Adrenal gland (tissue), 12 donors: ENCODE data around the gene COCH. TPM values are rescaled to one million over a fixed set of nuclear protein-coding genes. Genes with fewer than 3 reads are reported as not detected.
"Not testable (repeated sequence)": the region's sequence is repeated elsewhere in the genome, so short reads cannot be mapped to it uniquely, and the experiment has no call there.

ENCODE experiments used
- DNase-seq, 7 donors: peaks; one replicate each; pipeline ENCODE4 v3.0.0-alpha.2; 2019 to 2020
- H3K27ac ChIP-seq, 5 donors: fragments of 200-600 bp; sonication (generic) in 4 of 5; 1 replicate in 3 of 5; 2 replicates in 2 of 5; pipeline versions ENCODE4 v1.5.1 to v1.8.0; 2016 to 2020; ENCODE audit warnings: mild to moderate bottlenecking in 1 of 5
- H3K27me3 ChIP-seq: fragments of 200-600 bp; 2 replicates; pipeline ENCODE4 v1.8.0; 2021
- H3K36me3 ChIP-seq, 2 donors: fragments of 200-600 bp; replicated peaks in 1 of 2; 1 replicate in 1 of 2; 2 replicates in 1 of 2; pipeline versions ENCODE4 v1.5.1 to v1.8.0; 2018 to 2022
- H3K4me1 ChIP-seq, 2 donors: fragments of 200-600 bp; replicated peaks in 1 of 2; 1 replicate in 1 of 2; 2 replicates in 1 of 2; pipeline versions ENCODE4 v1.5.1 to v1.8.0; 2018 to 2021
- H3K4me3 ChIP-seq, 4 donors: fragments of 200-600 bp; sonication (generic) in 3 of 4; one replicate each; pipeline ENCODE4 v1.5.1; 2016 to 2018
- H3K9me3 ChIP-seq, 3 donors: fragments of 200-600 bp; sonication (generic) in 1 of 3; replicated peaks in 1 of 3; 1 replicate in 2 of 3; 2 replicates in 1 of 3; pipeline versions ENCODE4 v1.5.1 to v1.8.0; 2016 to 2021
- CTCF ChIP-seq, 6 experiments: fragments of 450-650 bp in 4 of 6; fragments of 200-600 bp in 2 of 6; sonication (generic) in 1 of 6; IDR thresholded peaks; 1 replicate in 5 of 6; 2 replicates in 1 of 6; pipeline versions ENCODE4 v1.5.1 to v1.8.0; 2016 to 2021; ENCODE audit warnings: antibody characterized with exemption in 6 of 6, mild to moderate bottlenecking in 2 of 6, moderate library complexity in 1 of 6
- POLR2A ChIP-seq, 2 donors: fragments of 450-650 bp; IDR thresholded peaks; one replicate each; pipeline ENCODE4 v1.6.1; 2017; ENCODE audit warnings: antibody characterized with exemption in 2 of 2, mild to moderate bottlenecking in 2 of 2, moderate library complexity in 1 of 2
- WGBS, 4 donors: extraction: QIAGEN DNeasy Blood & Tissue Kit in 2 of 4; methylation state at CpG; one replicate each; pipeline versions ENCODE4 v1.1.5 to v1.1.7; 2013 to 2017; 5-methylcytosine and 5-hydroxymethylcytosine counted together
- intact Hi-C, 2 donors: fragments of 100-400 bp; cut with DNase I; formaldehyde crosslinking; loops; one replicate each; pipeline versions ENCODE4 v1.14.1 to v1.15.0; 2022 to 2023
- polyA plus RNA-seq, 3 donors: library from polyadenylated mRNA; stranded (reverse); fragments of 200-250 nt in 2 of 3; fragments of 350-450 nt in 1 of 3; fragmentation: Illumina TruSeq in 1 of 3; extraction: RNeasy Lipid Tissue Mini Kit (QIAGEN cat#74804) in 1 of 3; gene quantifications; one replicate each; pipeline ENCODE4 v1.2.3, GENCODE V29; 2013 to 2014
- total RNA-seq, 9 donors: library from RNA; depleted of rRNA in 4 of 9; stranded (reverse); fragments of >200 nt in 4 of 9; fragments of 120-200 nt in 1 of 9; fragmentation: NEBNext Ultra II Directional in 1 of 9; extraction: Animal tissue kit (Norgen Biotek cat#: 25700) in 1 of 9; gene quantifications; one replicate each; pipeline versions ENCODE4 v1.1.0 to v1.2.4, GENCODE V29; 2013 to 2023
- donor health status: healthy with polysubstance abuse.
- donor health status: Bipolar disorder and iron deficiency.
- donor health status: DM: yes; HTN: yes; CAD: no.
- donor health status: DM: no; HTN: no; CAD: no.
- donor health status: DM: no; HTN: no; CAD: no.
- donor health status: DM: yes; HTN: yes; CAD: no.

The COCH gene
- total and polyA plus RNA-seq, 12 donors = 0.42 to 8.4 (median 3.0) TPM

DNA sequence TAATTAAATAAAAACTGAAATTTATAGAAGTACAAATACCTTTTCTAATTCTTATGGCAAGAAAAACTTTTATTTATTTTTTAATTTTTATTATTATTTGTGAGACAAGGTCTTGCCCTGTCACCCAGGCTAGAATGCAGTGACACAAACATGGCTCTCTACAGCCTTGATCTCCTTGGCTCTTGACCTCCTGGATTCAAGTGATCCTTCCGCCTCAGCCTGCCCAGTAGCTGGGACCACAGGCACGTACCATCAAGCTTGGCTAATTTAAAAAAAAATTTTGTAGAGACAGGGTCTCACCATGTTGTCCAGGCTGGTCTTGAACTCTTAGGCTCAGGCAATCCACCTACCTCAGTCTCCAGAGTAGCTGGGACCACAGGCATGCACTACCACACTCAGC, 47.4 kb downstream of the COCH start:
- intact Hi-C loops = no loop called here
- Histone ChIP-seq H3K27me3 (no peaks in the 10 kb centered on the region), H3K4me1 (no peaks in the 10 kb centered on the region), H3K27ac (no peak overlapping the region), H3K4me3 (no peak overlapping the region), H3K36me3 (no peaks in the 10 kb centered on the region), H3K9me3 (no peaks in the 10 kb centered on the region)
- no peak for DNase-seq
- TF ChIP-seq CTCF (IDR thresholded peaks at IDR 0.05) (no peak), POLR2A (IDR thresholded peaks at IDR 0.05) (no peak)
- 88 to 100% (median 92%) methylated on average over 2 of the region's 2 CpGs for WGBS, 4 donors

DNA sequence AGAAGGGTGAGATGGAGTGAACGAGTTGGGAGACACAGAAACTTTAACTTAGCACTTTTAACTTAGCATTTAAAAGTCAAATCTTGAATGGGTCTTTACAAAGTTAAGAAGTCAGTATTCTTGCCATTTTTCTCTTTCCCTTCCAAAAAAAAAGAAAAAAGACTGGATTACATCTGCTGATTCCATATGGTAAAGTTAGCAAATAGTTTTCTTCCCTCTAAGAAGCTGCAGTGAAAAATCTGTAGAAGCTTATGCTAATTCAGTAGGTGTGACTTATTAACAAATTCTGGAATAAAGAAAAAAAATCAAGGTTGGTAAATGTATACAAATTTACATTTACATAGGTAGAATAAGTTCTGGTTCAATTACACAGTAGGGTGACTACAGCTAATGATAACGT, 50.9 kb downstream of the COCH start:
- no peaks in the 10 kb centered on the region for H3K9me3 ChIP-seq
- H3K36me3 ChIP-seq = no peaks in the 10 kb centered on the region
- H3K27me3 ChIP-seq = no peaks in the 10 kb centered on the region
- H3K4me1 ChIP-seq = peaks cover 0 to 4% of the 10 kb centered on the region in 2 donors
- intact Hi-C loops = no loop called here
- TF ChIP-seq POLR2A (IDR thresholded peaks at IDR 0.05) (no peak), CTCF (IDR thresholded peaks at IDR 0.05) (no peak)
- H3K27ac ChIP-seq = no peak overlapping the region
- H3K4me3 ChIP-seq = no peak overlapping the region
- WGBS, 4 donors = 90 to 93% (median 91%) methylated on average over 2 of the region's 2 CpGs
- DNase-seq = no peak

DNA sequence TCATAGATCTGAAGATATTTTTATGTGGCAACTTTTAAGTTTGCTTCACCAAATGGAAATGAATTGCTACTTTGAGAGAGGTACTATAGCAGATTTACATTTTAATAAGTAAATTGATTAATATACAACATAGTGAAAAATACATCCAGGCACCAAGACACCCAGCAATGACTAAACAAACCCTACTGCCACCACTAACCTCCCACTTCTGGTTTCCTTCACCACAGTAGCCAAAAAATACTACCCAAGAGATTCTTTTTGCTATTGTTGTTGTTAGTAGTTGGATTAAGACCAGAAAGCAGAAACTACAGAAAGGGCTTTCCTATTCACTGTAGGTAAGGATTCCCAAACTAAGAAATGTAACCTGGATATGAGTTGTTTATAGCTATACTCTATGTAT, 54.1 kb downstream of the COCH start:
- intact Hi-C loops = no loop called here
- peaks cover 9 to 19% of the 10 kb centered on the region in 2 donors for H3K4me1 ChIP-seq
- no peaks in the 10 kb centered on the region for H3K36me3 ChIP-seq
- no peaks in the 10 kb centered on the region for H3K9me3 ChIP-seq
- H3K4me3 ChIP-seq = no peak overlapping the region
- no peak for TF ChIP-seq POLR2A (IDR thresholded peaks at IDR 0.05)
- TF ChIP-seq CTCF (IDR thresholded peaks at IDR 0.05) = no peak
- no peak for DNase-seq
- no peaks in the 10 kb centered on the region for H3K27me3 ChIP-seq
- no peak overlapping the region for H3K27ac ChIP-seq

GRCh38 chr14:30933937-30934336, 59.6 kb downstream of the COCH start:
- intact Hi-C loops, H3K27me3 ChIP-seq, H3K4me3 ChIP-seq, H3K9me3 ChIP-seq, DNase-seq, H3K27ac ChIP-seq: not testable (repeated sequence)
- Histone ChIP-seq H3K4me1 (peaks cover 10 to 23% of the 10 kb centered on the region in 2 donors), H3K36me3 (peaks cover 0 to 16% of the 10 kb centered on the region in 2 donors)
- WGBS, 4 donors = 97 to 99% (median 98%) methylated on average over 13 of the region's 13 CpGs

DNA sequence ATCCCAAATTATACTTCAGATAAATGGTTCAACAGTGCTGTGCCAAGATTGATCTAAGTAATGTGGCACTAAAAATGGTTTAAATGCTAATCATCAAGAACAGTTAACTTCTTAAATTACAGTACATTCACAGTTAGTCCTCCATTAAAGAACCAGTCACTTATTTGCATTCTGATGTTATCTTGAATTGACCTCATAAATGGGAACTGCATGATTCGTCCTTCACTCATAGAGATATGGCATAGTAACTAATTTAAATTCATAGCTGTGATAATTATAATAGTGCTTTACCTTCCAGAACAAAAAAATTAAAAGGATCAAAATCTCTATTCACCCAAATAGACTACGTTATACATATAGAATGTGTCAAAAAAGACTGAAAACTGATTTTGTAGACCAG, 61.1 kb downstream of the COCH start:
- Histone ChIP-seq H3K4me1 (peaks cover 11 to 29% of the 10 kb centered on the region in 2 donors), H3K27ac (no peak overlapping the region), H3K27me3 (no peaks in the 10 kb centered on the region), H3K36me3 (peaks cover 0 to 16% of the 10 kb centered on the region in 2 donors), H3K9me3 (no peaks in the 10 kb centered on the region), H3K4me3 (no peak overlapping the region)
- no peak for DNase-seq
- no peak for TF ChIP-seq CTCF (IDR thresholded peaks at IDR 0.05)
- no peak for TF ChIP-seq POLR2A (IDR thresholded peaks at IDR 0.05)
- WGBS, 4 donors = 80 to 88% (median 84%) methylated on average over 2 of the region's 2 CpGs
- intact Hi-C loops = no loop called here
